Skeletal muscle tissue (tissue), 4 donors: Measurements from ENCODE around the gene PDK2. TPM values are rescaled to one million over a fixed set of nuclear protein-coding genes. Genes with fewer than 3 reads are reported as not detected.
"Not testable (repeated sequence)": the region's sequence is repeated elsewhere in the genome, so short reads cannot be mapped to it uniquely, and the experiment has no call there.

Experiments
- H3K27ac ChIP-seq: one replicate; pipeline ENCODE4 v1.7.0; 2013; ENCODE audit warnings: mild to moderate bottlenecking, low read depth, low read length, inconsistent platforms
- H3K27me3 ChIP-seq, 3 donors: one replicate each; pipeline ENCODE4 v1.7.0; 2013; ENCODE audit warnings: low read length in 3 of 3; ENCODE audit not compliant: control insufficient read depth in 3 of 3, insufficient read depth in 3 of 3
- H3K36me3 ChIP-seq, 3 donors: one replicate each; pipeline ENCODE4 v1.7.0; 2013; ENCODE audit warnings: low read length in 3 of 3; ENCODE audit not compliant: control insufficient read depth in 3 of 3, insufficient read depth in 3 of 3
- H3K4me1 ChIP-seq, 3 donors: one replicate each; pipeline ENCODE4 v1.7.0; 2013; ENCODE audit warnings: low read length in 3 of 3, mild to moderate bottlenecking in 3 of 3; ENCODE audit not compliant: control insufficient read depth in 3 of 3, insufficient read depth in 3 of 3
- H3K4me3 ChIP-seq, 3 donors: one replicate each; pipeline ENCODE4 v1.7.0; 2013; ENCODE audit warnings: low read length in 3 of 3
- H3K9ac ChIP-seq, 3 donors: one replicate each; pipeline ENCODE4 v1.7.0; 2013; ENCODE audit warnings: low read length in 3 of 3, mild to moderate bottlenecking in 3 of 3, moderate library complexity in 2 of 3, low read depth in 1 of 3
- H3K9me3 ChIP-seq, 3 donors: one replicate each; pipeline ENCODE4 v1.7.0; 2013; ENCODE audit warnings: low read length in 3 of 3; ENCODE audit not compliant: control insufficient read depth in 3 of 3
- total RNA-seq: library from RNA; depleted of rRNA; stranded (reverse); fragments of >200 nt; gene quantifications from one replicate; pipeline ENCODE4 v1.2.3, GENCODE V29; 2014
- donor health status: Osteomylitis.

The PDK2 gene
- total RNA-seq, 1 donor from 2014 or later = 18.8 TPM

GRCh38 chr17:50057521-50057991 lies 37.6 kb upstream of the PDK2 start:
- Histone ChIP-seq H3K27ac (no peak overlapping the region), H3K36me3 (no peaks in the 10 kb centered on the region), H3K9ac (peak overlapping the region in 1 of 3 donors; percentile 84), H3K4me3 (peak overlapping the region; percentile 78 to 83 (median 82)), H3K9me3 (no peaks in the 10 kb centered on the region), H3K27me3 (no peaks in the 10 kb centered on the region), H3K4me1 (peaks cover 71 to 74% (median 74%) of the 10 kb centered on the region in 3 donors)

DNA sequence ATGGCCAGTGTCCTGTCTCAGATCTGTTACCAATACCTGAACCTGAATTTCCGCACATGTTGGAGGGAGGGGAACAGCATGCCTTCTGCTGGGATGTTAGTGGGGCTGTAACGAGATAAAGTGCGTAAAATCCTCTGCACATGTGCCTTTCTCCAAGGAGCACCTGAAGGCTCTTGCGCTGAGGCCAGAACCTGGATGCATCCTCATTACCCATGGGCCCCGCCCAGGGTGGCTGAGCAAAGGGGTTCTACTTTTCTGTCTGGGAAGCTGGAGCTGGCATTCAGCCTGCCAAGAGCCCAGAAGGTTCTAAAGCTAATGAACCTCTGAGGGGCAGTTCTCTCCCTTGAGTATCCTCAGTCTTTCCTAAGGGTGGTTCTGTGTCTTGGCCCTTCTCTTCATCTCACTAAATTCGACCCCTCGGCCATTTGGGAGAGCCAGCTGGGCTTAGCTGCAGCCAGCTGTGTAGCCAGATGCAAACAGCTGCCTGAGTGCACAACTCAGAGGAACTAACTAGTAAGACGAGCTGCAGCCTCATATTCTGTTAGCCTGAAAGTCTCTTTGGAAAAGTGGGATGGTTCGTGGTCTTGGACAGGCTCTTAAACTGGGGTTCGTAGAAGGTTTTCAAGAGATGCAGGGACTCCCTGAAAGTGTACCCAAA lies 36.7 kb upstream of the PDK2 start:
- Histone ChIP-seq H3K27ac (peak overlapping the region; percentile 91), H3K4me3 (peak overlapping the region; percentile 20 to 78 (median 22)), H3K4me1 (peaks cover 77 to 83% (median 79%) of the 10 kb centered on the region in 3 donors), H3K9me3 (no peaks in the 10 kb centered on the region), H3K27me3 (no peaks in the 10 kb centered on the region), H3K36me3 (no peaks in the 10 kb centered on the region), H3K9ac (peak overlapping the region in 2 of 3 donors; percentile 65 to 84)

DNA sequence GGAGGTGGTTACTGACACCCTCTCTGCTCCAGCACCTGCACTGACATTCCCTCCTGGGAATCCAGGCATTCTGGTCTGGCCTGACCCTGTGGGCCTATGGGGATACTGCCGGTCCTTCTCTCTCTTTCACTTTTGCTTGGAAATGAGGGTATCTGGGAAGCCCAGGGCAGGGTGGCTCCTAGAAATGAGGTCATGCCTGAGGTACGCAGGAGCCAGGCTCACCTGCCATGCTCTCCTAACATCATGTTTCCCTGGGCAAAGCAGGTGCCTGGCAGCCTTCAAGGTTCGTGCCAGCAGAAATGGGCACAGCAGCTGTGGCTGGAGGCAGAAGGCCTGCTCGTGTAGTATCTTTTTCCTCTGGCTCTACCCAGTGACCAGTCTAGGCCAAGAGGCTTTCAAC lies 35.9 kb upstream of the PDK2 start:
- Histone ChIP-seq H3K9ac (peak overlapping the region; percentile 44 to 84 (median 65)), H3K27me3 (no peaks in the 10 kb centered on the region), H3K36me3 (no peaks in the 10 kb centered on the region), H3K4me1 (peaks cover 84 to 91% (median 85%) of the 10 kb centered on the region in 3 donors), H3K27ac (peak overlapping the region; percentile 91), H3K4me3 (peak overlapping the region; percentile 25 to 49 (median 41)), H3K9me3 (no peaks in the 10 kb centered on the region)

DNA sequence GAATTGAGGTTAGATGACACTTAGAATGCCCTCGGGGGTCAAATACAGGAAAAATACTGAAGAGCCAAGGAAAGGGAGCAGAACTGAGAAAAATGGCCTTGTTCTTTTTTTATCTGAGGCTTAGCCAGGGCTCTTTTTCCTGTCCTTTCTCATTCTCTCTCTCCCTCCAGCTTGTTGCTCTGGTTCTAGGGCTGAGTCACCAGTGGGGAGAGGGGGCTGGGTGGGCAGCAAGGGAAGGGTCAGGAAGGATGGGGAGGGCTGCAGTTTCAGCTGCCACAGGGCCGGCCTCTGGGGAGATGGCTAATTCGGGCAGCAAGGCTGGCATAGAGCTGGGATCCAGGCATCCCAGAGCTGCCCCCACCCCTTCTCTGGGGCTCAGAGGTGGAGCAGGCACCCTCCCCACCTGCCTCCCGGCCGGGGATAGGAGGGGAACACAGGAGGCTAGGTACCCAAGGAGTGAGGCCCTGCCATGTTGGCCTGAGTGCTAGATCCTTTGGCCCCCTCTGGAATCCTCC lies 35.3 kb upstream of the PDK2 start:
- H3K9ac ChIP-seq = peak overlapping the region; percentile 65 to 84 (median 65)
- peaks cover 90 to 94% (median 90%) of the 10 kb centered on the region in 3 donors for H3K4me1 ChIP-seq
- peak overlapping the region; percentile 15 to 54 (median 49) for H3K4me3 ChIP-seq
- peak overlapping the region; percentile 91 for H3K27ac ChIP-seq
- no peaks in the 10 kb centered on the region for H3K36me3 ChIP-seq
- H3K27me3 ChIP-seq = no peaks in the 10 kb centered on the region
- H3K9me3 ChIP-seq = no peaks in the 10 kb centered on the region

- Histone ChIP-seq H3K36me3 (no peaks in the 10 kb centered on the region), H3K4me3 (peak overlapping the region; percentile 49 to 58 (median 56)), H3K27ac (peak overlapping the region; percentile 91), H3K4me1 (peaks cover 91 to 95% (median 92%) of the 10 kb centered on the region in 3 donors), H3K9me3 (no peaks in the 10 kb centered on the region), H3K27me3 (no peaks in the 10 kb centered on the region), H3K9ac (peak overlapping the region; percentile 80 to 84 (median 80))
Measured at GRCh38 chr17:50060951-50061712, 34.0 kb upstream of the PDK2 start.

GRCh38 chr17:50061713-50062045 lies 33.5 kb upstream of the PDK2 start:
- Histone ChIP-seq H3K9ac (peak overlapping the region; percentile 80 to 82 (median 80)), H3K4me1 (peaks cover 92 to 96% (median 92%) of the 10 kb centered on the region in 3 donors), H3K27ac (peak overlapping the region; percentile 91), H3K4me3 (peak overlapping the region; percentile 31 to 58 (median 56))
- not testable (repeated sequence) for H3K27me3 ChIP-seq, H3K9me3 ChIP-seq, H3K36me3 ChIP-seq

DNA sequence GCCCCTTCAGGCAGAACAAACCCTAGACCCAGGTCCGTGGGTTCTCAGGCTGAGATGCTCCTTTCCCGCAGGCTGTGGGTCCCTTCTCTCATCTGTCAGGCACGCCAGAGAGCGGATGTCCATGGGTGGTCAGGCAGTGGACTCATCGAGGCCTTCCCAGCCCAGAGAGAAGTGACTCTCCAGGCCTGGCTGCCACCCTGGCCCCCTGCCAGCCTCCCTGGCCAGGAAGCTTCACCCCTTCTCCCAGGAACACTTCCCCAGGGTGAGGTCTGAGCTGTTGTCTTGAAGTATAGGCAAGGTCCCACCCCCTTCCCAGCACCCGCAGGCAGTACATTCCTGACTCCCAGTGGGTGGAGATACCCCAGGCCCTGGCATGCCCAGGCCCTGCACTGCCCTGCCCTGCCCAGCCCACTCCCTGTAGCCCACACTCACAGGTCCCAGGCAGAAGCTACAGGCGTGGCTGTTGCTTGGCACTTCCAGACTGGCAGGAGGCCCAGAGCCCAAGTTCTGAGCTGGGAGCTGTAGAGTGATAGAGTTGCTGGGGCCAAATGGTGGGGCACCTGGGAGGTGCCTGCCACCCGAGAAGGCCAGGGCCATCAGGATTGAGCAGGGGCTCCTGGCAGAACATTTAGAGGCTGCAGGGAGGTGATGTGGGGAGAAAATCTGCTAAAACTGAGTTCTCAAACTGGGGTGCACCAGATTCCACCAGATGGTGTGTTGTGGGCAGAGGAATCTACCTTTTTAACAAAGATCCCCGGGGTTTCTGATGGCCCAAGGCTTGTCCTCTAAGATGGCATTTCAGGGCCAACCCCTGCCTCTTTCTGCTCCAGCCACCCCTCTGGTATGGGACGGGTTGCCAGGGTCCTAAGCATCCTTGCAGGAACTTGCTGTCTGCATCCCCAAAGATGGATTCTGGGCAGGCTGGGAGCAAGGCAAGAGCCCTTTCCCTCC lies 32.6 kb upstream of the PDK2 start:
- H3K9me3 ChIP-seq = no peaks in the 10 kb centered on the region
- H3K9ac ChIP-seq = peak overlapping the region; percentile 76 to 82 (median 80)
- peak overlapping the region; percentile 91 for H3K27ac ChIP-seq
- H3K27me3 ChIP-seq = no peaks in the 10 kb centered on the region
- H3K36me3 ChIP-seq = no peaks in the 10 kb centered on the region
- peak overlapping the region; percentile 30 to 59 (median 41) for H3K4me3 ChIP-seq
- peaks cover 92 to 96% (median 92%) of the 10 kb centered on the region in 3 donors for H3K4me1 ChIP-seq

GRCh38 chr17:50063561-50064252 lies 31.4 kb upstream of the PDK2 start:
- peak overlapping the region; percentile 28 to 82 (median 43) for H3K9ac ChIP-seq
- H3K27ac ChIP-seq = peak overlapping the region; percentile 91
- no peaks in the 10 kb centered on the region for H3K36me3 ChIP-seq
- H3K4me3 ChIP-seq = no peak overlapping the region
- H3K9me3 ChIP-seq = no peaks in the 10 kb centered on the region
- H3K27me3 ChIP-seq = no peaks in the 10 kb centered on the region
- H3K4me1 ChIP-seq = peaks cover 84 to 94% (median 90%) of the 10 kb centered on the region in 3 donors
